BE2C (cell line): ENCODE measurements around the gene GNLY.

Source experiments
- DNase-seq: peaks from one replicate; pipeline ENCODE4 v3.0.0-alpha.2; 2020
- H3K27me3 ChIP-seq: fragments of 250-450 bp; sonication (Bioruptor Pico); 2 replicates; pipeline ENCODE4 v1.5.1; 2020; ENCODE audit warnings: mild to moderate bottlenecking
- H3K36me3 ChIP-seq: fragments of 250-450 bp; sonication (Bioruptor Pico); 2 replicates; pipeline ENCODE4 v1.5.1; 2020; ENCODE audit warnings: mild to moderate bottlenecking
- H3K4me1 ChIP-seq: fragments of 250-450 bp; sonication (Bioruptor Pico); 2 replicates; pipeline ENCODE4 v1.5.1; 2020
- H3K4me3 ChIP-seq: 2 replicates; pipeline ENCODE4 v1.5.1; 2011; ENCODE audit warnings: low read depth, low read length
- H3K9me3 ChIP-seq: fragments of 250-450 bp; sonication (Bioruptor Pico); 2 replicates; pipeline ENCODE4 v1.5.1; 2020
- TF ChIP-seq, protein P1 (sequence below): IDR thresholded peaks from 2 replicates; pipeline ENCODE4 v1.5.1; 2012; ENCODE audit warnings: mild to moderate bottlenecking, low read depth, low read length

Gene GNLY

DNA sequence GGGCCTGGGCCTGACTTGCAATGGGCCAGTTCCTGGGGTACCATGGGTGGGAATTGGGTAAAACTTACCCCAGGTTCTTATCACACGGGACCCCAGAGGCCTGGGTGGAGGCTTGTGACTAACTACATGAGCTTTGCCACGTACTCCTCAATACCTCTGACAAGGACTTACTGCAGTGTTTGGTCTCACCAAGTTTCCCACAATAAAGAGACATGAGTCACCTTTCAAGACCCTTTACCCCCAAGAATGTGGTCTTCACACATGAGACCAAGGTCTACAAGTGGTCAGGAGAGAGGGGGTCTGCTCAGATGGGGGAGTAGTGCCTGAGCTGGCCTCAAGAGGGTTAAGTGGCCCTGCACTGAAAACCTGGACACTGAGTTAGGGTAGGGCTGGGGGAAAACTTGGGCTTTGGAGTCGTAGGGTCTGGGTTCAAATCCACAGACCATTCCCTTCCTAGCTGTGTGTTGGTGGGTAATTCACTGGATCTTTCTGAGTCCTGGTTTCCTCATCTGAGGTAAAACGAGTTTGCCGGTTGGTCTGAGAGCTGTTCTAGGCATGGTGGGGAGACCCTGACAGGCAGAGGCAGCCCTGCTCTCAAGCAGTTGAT is 2.0 kb upstream of the GNLY start:
- no peak overlapping the region for H3K4me3 ChIP-seq
- no peaks in the 10 kb centered on the region for H3K27me3 ChIP-seq
- TF ChIP-seq, protein P1, sequence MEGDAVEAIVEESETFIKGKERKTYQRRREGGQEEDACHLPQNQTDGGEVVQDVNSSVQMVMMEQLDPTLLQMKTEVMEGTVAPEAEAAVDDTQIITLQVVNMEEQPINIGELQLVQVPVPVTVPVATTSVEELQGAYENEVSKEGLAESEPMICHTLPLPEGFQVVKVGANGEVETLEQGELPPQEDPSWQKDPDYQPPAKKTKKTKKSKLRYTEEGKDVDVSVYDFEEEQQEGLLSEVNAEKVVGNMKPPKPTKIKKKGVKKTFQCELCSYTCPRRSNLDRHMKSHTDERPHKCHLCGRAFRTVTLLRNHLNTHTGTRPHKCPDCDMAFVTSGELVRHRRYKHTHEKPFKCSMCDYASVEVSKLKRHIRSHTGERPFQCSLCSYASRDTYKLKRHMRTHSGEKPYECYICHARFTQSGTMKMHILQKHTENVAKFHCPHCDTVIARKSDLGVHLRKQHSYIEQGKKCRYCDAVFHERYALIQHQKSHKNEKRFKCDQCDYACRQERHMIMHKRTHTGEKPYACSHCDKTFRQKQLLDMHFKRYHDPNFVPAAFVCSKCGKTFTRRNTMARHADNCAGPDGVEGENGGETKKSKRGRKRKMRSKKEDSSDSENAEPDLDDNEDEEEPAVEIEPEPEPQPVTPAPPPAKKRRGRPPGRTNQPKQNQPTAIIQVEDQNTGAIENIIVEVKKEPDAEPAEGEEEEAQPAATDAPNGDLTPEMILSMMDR: no peak
- H3K4me1 ChIP-seq: no peaks in the 10 kb centered on the region
- no peaks in the 10 kb centered on the region for H3K9me3 ChIP-seq
- no peak for DNase-seq
- H3K36me3 ChIP-seq: no peaks in the 10 kb centered on the region

DNA sequence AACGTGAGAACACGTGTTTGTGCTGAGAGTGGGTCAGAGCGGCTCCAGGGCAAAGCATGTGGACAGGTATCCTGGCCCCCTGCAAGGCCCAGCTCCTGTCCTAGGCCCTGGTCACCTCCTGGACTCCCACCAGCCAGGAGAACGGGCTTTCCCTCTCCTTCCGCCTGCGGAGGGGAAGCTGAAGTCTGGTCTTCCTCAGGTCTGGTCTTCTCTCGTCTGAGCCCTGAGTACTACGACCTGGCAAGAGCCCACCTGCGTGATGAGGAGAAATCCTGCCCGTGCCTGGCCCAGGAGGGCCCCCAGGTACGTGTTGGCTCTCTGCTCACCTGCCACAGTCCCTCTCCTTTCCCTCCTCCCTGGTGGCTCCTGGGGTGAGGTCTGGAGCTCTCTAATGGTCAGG is 963 bp downstream of the GNLY start:
- no peaks in the 10 kb centered on the region for H3K4me1 ChIP-seq
- DNase-seq: no peak
- no peaks in the 10 kb centered on the region for H3K36me3 ChIP-seq
- TF ChIP-seq, protein P1: no peak
- H3K27me3 ChIP-seq: no peaks in the 10 kb centered on the region
- no peaks in the 10 kb centered on the region for H3K9me3 ChIP-seq
- H3K4me3 ChIP-seq: no peak overlapping the region

DNA sequence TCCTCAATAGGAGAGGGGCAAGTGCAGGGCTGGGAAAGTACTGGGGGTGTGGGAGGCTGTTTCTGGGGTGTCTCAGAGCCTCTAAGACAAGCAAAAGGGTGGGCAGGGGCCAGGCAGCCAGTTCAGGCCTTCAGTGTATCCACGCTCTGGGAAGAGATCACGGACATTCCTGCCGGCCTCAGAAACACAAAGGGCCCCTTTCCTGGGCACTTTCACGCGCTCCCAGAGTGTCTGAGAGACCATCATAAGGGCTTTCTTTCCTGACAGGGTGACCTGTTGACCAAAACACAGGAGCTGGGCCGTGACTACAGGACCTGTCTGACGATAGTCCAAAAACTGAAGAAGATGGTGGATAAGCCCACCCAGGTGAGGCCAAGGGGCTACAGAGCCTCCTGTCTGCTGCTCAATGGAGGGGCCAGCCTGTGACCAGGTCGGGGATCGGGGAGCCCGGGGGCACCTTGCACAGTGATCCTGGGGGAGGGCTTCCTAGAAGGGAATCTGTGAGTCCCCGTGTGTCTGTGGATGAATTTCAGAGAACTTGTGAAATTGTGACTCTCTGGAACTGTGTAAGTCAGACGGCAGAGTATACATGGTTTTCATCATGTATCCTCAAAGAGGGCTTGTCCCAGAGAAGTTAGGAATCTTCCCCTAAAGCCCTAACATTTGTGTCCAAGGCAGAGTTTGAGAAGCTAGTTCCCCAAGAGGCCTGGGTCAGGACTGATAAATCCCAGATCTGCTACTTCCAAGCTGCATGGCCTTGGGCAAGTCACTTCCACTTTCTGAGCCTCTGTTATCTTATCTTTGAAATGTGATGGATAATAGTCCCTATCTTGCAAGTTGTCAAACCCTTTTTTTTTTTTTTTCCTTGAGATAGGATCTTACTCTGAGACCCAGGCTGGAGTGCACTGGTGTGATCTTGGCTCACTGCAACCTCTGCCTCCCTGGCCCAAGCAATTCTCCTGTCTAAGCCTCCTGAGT is 1.8 kb downstream of the GNLY start:
- no peaks in the 10 kb centered on the region for H3K27me3 ChIP-seq

DNA sequence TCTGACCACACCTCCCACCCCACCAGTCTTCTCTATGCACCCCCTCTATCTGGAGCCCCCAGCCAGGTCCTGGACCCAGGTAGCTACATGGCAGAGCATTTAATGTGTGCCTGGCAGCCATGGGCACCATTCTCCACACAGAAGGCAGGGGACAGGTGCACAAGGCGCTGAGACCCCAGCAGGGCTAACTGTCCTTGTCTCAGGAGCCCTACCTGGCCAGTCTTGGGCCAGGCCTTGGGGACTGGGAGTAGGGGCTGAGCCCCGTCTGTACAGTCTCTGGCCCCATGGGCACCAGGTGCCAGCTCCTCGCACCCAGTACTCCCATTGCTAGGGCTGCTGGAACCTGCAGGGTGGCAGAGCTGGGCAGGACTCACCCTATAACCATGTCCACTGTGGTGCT is 2.9 kb downstream of the GNLY start:
- H3K36me3 ChIP-seq: no peaks in the 10 kb centered on the region
- TF ChIP-seq, protein P1: no peak
- no peaks in the 10 kb centered on the region for H3K4me1 ChIP-seq
- DNase-seq: no peak
- no peaks in the 10 kb centered on the region for H3K27me3 ChIP-seq
- no peaks in the 10 kb centered on the region for H3K9me3 ChIP-seq
- H3K4me3 ChIP-seq: no peak overlapping the region

More for the DNA sequence above, 1.8 kb downstream of the GNLY start:
- DNase-seq: no peak
- TF ChIP-seq, protein P1: no peak
- Histone ChIP-seq H3K4me3 (no peak overlapping the region), H3K4me1 (no peaks in the 10 kb centered on the region), H3K36me3 (no peaks in the 10 kb centered on the region), H3K9me3 (no peaks in the 10 kb centered on the region)

DNA sequence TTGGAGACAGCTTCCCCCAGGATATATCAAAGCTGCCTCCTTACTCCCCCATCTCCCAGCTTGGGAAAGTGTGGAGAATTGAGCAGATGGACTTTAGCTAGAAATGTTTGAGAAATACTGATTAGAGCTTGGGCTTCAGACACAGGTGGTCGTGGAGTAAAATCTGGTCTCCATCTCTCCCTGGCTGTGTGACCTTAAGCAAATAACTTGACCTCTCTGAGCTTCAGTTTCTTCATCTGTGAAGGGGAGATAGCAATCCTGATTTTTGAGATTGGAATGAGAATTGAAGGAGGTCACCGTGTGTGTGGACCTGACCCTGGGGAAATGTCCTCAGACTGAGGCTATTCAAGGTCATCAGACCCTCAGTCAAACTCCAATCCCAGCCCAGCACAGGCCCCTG is 3.6 kb downstream of the GNLY start:
- Histone ChIP-seq H3K9me3 (no peaks in the 10 kb centered on the region), H3K4me1 (no peaks in the 10 kb centered on the region), H3K36me3 (no peaks in the 10 kb centered on the region), H3K4me3 (no peak overlapping the region), H3K27me3 (no peaks in the 10 kb centered on the region)
- no peak for DNase-seq
- TF ChIP-seq, protein P1: no peak
